Vein endothelial cell (primary cell): ENCODE data around the gene MPC1. TPM values are rescaled to one million over a fixed set of nuclear protein-coding genes. Genes with fewer than 3 reads are reported as not detected.

Experiments
- total RNA-seq: library from RNA; depleted of rRNA; stranded (reverse); fragments of >200 nt; gene quantifications from 2 replicates; pipeline ENCODE4 v1.2.3, GENCODE V29; 2012

MPC1 gene
- 10.8 and 14.6 TPM in 2 replicates for total RNA-seq

DNA sequence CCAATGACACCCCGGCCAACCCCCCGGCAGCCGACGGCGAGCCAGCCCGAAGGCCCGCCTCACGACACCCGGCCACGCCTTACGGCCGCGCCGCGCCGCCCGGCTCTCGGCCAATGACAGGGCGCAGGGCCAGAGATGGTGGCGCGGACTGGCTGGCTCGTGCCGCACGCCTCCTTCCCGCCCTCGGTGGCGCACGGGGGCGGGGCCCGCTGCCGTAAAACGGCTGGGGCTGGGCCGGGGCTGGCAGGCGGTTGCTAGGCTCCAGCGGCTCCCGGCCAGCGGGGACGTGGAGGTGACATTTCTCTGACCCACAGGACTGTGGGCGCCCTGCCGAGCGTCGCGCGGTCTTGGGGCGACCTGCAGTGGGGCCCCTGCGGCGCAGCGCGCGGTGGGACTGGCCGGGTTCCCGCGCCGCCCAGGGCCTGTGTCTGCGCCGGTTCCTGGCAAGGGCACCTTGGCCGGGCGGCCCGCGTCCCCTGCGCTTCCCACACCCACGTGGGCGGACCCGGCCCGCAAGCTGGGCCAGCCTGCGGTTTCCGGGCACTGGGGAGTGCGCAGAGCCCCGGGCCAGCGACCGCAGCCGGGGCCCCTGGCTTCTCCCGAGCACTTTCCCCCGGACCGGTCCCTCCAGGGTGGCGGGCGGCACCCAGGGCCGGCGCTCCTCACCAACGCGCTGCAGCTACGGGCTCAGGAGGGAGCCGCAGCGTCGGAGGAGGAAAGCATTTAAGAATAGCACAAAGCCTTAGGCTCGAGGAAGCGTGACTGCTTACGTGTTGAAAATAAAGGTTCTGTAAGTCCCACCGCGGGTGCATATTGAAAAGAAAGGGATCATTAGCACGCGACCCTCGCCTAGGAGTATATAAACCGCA, at the start of gene MPC1:
Gene MPC1 (minus strand): TSS at position 8 of the 869 bp plus-strand sequence. CDS start 64 bp downstream, outside the sequence.

DNA sequence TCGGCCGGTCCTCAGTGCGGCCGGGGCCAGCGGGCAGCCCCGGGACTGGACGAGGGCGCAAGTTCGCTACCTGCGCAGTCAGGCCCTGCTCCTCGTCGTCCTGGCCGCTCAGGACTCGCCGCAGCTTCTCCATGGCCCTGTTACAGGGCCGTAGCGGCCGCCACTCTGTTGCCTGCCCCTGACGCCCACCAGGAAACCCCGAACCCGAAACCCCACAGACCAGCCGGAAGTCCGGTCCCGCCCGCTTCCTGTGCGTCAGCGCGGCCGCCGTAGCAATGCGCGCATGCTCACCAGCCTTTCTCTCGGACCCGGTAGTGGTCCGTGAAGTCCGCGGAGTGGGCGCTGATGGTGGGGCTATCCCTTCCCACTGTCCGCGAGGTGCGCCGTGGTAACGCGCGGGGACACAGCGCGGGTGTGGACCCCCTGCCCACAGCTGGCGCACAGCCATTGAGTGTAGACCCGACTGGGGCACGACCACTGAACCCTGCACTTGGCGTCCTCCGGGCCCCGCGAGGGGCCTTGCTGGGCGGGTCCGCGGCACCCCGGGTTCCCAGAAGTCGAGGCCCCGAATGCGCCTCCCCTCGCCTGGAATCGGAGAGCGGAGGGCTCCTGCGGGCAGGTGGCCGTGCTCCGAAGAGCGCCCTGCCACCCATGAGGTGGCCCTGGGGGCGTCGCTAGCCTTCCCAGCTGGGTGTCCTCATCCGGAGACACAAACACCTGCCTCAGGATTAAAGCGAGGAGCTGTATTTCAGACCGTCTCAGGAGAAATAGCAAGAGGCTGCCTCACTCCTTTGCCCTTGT, 40.2 kb downstream of the MPC1 start, which contains the start of gene SFT2D1:
Gene SFT2D1 (minus strand): TSS at position 197 of the 801 bp plus-strand sequence. CDS start 64 bp downstream, at position 133.

Other genes with a start within 250 kb of the MPC1 start
- not detected in 2 replicates for gene TBXT, start 215.1 kb downstream of the MPC1 start, total RNA-seq
- not detected in 2 replicates for gene PRR18, start 74.5 kb downstream of the MPC1 start, total RNA-seq
- gene SFT2D1, start 40.4 kb downstream of the MPC1 start, total RNA-seq = 8.3 and 11.8 TPM in 2 replicates
- 4.9 and 6.2 TPM in 2 replicates for gene RAMACL, start 203.7 kb upstream of the MPC1 start, total RNA-seq
- 156 and 248 TPM in 2 replicates for gene RPS6KA2, start 244.3 kb upstream of the MPC1 start, total RNA-seq